NCI-H1048 (cell line): ENCODE results near the gene STX8.
"Not testable (repeated sequence)": the region's sequence is repeated elsewhere in the genome, so short reads cannot be mapped to it uniquely, and the experiment has no call there.

Experiments
- DNase-seq: peaks from one replicate; lab custom pipeline; 2025; lab: John Stamatoyannopoulos, UW

The STX8 gene

DNA sequence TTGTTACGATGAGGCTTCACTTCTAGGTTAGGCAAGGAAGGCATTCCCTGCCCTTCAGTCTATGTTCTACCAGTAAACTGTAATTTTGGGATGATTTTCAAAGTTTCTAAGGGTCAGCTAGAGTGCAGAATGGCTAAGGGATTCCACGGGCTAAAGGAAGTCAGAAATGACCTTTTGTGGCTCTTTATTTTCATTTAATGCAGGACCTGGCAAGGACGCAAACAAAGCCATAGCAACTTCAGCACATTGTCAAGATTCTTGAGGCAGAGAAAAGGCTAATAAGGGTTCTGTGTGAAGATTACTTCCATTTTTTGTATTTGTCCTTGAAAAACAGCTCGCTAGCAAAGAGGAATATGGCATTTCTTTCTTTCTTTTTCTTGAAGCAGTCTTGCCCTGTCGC lies 76.6 kb downstream of the STX8 start:
- no peak for DNase-seq

DNA sequence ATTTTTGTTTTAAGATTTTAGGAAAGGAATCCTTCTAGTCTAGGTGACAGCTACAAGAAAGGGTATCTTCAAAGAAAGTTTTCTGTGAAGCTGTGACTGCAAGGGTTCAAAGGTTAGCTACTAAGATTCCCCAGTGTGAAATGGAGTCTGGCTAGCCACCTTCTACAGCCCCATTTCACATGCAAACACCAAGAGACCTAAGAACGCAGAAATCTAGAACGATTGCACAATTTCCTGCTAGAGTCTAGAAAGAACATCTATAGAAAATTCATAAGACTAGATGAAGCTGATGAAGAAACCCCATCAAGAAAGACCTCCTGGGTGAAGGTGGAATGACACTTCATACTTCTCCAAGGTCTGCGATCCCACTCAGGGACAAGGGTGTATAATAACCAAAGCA lies 77.1 kb downstream of the STX8 start:
- no peak for DNase-seq

DNA sequence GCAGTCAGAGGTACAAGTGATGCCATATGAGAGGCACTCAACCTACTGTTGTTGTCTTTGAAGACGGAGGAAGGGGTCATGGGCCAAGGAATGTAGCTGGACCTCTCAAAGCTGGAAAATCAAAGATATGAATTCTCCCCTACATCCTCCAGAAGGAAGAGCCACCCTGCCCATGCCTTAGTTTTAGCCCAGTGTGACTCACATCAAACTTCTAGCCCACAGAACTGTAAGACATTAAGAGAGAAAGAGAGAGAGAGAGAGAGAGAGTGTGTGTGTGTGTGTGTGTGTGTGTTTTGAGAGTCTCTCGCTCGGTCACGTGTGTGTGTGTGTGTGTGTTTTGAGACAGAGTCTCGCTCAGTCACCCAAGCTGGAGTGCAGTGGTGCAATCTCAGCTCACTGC lies 87.1 kb downstream of the STX8 start:
- DNase-seq: no peak

DNA sequence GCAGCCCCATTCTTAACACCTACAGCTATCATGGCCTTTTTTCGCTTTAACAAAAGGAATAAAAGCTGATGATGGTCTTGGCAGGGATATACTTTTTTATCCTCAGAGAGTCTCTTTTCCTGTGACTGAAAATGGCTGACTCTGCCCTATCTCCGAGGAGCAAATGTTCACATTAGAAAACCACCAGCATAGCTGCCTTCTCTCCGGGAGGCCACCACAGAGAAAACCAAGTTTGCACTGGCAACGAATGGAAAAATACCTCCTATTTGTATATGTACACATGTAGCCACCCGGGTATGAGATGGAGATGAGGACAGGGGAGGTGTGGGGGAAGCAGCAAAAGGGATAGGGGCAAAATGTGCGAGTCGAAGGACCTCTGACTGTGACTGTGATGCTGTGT lies 88.2 kb downstream of the STX8 start:
- no peak for DNase-seq

DNA sequence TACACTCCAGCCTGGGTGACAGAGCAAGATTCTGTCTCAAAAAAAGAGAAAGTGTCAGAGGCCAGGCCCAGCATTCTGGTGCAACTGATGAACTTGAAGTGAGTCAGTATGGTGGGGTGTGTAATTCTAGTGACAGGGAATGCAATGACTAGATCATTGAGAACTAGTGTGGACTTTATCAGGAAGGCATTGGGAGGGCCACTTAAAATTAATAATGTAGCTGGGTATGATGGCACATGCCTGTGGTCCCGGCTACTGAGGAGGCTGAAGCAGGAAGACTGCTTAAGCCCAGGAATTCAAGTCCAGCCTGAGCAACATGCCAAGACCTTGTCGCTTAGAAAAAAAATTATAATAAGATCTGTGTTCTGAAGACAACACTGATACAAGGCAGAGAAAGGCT lies 90.8 kb downstream of the STX8 start:
- no peak for DNase-seq

DNA sequence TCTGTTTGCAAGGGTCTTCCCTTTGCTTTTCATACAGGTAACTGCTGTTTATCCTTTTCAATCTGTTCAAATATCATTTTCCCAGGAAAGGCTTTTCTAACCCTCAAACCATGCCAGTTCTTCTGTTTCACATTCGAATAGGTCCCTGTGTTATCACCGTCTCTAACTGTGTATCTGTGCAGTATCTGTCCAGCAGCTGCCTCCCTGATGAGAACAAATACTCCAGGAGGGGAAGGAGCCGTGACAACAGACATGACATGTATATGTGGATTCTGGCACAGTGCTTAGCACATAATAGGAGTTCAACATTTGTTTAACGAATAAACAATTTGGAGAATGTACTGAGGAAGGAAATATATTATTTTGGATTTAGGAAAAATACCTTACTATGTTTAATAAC lies 95.7 kb downstream of the STX8 start:
- no peak for DNase-seq

DNA sequence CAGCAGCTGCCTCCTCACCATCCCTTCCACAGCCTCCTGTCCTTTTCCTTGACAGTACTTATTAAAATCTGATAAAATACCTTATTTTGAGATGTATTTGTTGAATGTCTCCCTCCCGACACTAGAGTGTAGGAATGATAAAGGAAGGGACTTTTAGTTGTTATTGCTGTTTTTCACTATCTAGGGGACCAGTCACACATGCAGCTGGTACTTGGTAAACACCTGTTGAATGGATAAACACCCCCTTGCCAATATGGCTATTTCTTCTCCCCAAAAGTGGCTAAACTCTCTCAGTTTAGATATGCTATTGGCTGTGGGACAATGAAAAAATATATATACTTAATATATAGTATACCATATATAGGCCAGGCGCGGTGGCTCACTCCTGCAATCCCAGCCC lies 96.7 kb downstream of the STX8 start:
- DNase-seq: no peak

DNA sequence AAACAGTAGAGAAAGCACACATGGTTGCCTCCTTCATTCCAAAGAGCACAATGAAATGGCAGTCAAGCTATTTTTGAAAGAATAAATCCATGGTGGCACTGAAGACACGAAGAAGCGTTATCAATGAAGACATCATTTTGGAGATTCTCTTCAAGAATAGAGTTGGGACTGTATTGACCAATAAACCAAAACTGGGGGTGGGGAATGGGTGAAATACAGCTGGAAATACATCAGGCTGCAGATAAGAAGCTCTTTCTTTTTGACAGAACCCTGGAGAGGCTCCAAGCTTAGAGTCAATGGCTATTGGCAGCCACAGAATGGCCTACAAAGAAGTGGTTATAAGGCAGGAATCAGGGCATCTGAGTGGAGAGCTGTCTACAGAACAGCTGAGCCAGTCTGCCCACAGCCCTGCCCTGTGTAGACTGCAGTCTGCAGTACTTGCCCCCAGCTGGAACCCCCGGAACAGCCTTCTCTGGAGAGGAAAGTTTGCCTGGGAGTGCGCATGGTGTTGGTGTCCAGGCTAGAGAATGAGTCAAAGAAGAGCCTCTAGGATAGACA lies 100.4 kb downstream of the STX8 start:
- DNase-seq: no peak

DNA sequence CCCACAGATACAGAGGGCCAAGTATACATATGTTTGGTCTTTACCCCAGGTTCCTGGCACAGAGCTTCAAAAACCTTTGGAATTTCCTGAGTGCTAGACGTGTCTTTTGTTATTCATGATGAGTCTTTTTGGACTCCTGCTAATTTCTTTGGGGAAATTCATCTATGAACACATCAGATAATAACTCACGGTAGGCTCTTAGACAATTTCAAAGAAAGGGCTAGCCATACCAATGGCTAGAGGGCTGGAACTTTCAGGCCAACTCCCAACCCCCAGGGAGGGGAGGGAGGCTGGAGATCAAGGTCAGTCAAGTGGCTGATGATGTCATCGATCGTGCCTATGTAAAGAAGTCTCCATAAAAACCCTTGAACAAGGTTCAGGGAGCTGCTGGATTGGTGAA lies 101.9 kb downstream of the STX8 start:
- DNase-seq: no peak

DNA sequence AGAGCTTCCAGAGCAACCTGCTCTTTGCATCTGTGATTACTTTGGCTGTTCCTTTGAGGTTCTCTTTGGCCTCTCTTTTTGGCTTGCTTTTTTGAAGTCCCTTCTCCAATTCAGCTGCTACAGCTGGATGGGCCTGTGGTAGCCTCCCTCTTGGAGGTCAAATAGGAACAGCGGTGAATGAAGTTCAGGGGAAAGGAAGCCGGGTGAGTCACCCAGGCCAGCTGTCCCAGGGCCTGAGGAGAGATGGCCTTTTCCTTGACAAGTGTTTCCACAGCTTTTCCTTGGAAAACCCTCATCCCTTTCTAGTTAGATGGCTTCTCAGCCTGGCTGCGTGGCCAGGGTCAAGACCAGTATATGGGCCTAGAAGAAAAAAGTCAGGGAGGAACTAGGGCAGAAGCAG lies 103.1 kb downstream of the STX8 start:
- no peak for DNase-seq

DNA sequence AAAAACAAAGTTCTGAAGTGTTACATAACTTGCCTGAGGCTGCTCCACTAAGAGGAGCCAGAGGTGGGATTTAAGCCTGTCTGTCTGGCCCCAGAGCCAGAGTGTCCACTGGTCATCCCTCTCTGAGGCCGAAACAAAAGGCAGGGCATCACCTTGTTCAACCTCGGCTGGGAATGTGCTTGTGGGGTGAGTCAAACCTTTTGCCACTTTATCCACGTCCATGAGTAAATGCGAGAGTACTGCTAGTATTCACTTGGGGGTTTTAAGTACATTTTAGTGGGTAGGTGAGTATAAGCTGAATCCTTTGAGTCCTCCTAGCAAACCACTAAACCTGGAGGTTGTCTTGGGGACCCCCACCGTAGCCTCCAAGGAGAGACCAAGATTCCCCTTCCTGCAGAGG lies 103.5 kb downstream of the STX8 start:
- no peak for DNase-seq

DNA sequence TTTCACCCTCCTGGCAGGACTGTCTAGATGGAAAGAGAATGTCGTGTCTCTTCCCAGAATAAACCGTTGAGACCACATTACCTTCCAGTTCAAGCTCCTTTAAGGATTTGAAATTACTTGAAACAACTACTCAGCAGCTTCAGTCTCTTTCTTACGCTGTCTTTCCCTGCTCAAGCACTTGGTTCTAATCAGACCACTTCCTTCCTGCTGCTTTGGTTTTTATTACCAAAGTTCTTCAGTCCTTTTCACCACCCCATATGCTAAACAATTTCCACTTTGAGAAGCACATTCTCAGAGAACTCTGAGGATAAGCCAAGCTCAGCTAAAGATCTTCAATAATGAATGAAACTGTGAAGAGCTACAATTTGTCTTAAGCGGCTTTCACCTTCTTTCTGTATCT lies 105.4 kb downstream of the STX8 start:
- no peak for DNase-seq

DNA sequence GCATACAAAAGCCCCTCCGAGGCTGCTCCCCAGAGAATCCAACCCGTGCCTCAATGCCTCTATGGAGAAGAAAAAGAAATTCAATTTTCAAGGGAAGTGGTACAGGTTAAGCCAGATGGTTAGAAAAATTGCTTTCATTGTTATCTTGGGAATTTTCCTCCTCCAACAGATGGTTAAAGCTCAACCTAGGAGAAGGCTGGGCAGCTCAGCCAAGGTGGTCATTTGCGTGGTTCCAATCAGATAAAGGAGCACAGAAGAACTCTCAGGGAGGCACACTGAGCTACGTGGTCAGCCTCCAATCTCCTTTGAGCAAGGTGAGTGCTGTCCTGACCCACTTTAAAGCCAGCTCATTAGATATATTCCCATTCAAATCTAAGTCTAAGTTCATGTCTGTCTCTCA lies 106.7 kb downstream of the STX8 start:
- DNase-seq: no peak

DNA sequence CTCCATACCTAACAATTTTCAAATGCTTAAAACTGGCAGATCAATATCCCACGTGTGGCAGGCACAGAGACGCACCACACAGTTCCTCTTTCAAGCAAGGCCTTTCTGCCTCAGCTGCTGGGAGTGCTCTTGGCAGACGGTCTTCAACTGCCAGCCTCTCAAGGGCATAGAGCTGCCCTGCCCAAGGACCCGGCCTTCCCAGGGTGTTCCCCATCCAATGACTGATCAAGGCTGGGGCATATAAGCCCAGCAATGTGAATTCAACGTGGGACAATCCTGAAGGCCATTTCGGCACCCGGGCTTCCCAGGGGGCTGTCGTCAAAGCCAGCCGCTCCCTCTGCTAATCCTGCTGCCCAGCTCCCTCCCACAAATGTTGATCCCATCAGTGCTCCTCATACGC lies 107.1 kb downstream of the STX8 start:
- DNase-seq: no peak

DNA sequence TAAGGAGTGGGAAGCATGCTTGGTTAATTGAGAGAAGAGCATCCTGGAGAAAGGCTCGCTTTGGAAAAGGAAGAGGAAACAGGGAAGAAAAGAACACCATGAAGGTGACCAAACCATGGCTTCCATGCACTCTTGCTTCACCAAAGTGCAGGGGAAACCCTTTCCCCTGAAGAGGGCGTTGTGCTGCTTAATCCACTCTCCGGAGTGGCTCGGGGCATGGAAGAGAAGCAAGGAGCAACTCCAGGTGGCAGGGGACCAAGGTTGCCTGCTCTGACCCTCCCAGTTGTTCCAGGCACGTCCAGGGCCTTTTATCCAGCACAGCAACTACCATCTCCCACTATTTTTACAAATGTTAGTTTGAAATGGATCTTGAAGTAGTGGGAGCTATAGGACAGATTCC lies 108.1 kb downstream of the STX8 start:
- no peak for DNase-seq

DNA sequence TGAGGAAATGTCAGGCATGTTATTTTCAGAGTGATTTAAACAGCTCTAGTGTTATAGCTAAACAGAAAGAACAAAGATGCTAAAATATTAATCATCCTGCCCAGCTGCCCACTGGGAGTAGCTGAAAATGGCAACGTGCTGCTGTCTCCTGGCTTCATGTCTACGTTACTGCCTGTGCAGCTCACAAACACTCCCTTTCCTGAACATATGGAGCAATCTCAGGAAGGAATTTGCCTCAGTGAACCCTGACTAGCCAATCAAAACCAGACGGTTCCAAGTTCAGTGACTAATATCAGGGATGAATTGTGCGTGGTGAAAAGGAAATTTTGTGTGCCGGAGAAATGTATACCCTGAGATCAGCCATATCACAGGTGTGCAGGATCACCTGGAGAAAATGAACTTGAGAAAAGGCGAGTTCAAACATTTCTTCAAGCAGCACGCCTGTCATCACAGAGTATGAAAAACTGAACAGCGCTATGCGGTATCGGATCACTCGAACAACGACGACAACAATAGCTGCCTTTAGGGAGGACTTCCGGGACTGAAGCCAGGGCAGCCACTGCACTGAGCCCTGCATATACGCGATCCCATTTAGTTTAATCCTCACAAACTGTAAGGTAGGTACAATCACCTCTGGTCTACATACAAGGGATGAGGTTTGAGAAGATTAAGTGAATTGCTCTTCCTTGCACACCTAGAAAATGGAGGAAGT lies 110.3 kb downstream of the STX8 start:
- no peak for DNase-seq

DNA sequence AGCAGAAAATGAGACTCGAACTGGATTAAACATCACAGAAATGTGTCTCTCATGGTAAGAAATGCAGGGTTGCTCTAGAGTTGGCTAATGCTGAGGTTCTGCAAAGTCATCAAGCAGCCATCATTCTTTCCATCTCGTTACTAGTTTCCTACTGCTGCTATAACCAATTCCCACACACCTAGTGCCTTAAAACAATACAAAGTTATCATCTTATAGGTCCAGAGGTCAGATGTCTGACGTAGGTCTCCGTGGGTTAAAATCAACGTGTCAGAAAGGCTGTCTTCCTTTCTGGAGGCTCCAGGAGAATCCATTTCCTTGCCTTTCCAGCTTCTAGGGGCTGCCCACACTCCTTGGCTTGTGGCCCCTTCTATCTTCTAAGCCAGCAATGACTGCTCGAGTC lies 118.6 kb downstream of the STX8 start:
- DNase-seq: no peak

DNA sequence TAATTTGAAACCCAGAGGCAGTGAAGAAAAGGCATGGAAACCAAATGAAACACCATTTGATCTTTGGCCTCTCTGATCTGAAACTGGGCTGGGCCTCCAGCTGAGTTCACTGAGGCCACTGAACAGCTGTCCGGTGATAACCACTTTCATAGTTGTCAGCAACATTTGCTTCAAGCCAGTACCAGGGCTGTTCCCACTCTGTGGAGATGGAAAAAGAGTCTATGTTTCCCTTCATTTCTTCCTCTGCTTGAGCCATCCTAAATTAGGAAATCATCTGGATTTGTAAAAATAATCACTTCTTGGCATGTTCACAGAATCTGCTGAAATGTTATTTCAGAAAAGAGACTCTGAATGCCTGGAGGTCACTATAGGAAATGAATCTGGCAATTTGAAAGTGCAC lies 119.3 kb downstream of the STX8 start:
- no peak for DNase-seq

DNA sequence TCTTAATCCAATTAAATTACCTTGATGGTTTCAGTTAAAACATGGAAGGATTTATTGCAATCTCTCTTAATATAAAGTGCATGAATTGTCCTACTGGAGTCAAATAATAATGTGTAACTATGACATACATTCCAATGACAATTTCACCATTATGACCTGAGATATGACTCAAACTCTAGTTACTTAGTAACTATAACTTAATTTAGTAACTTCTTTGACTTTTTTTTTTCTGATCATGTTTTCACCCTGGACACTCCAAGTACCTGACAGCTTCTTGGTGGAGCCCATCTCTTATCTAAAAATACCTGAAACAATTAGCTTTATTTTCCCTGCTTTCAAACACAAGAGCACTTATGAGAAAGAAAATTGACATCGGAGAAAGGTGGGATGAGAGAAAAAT lies 123.7 kb downstream of the STX8 start:
- DNase-seq: no peak

DNA sequence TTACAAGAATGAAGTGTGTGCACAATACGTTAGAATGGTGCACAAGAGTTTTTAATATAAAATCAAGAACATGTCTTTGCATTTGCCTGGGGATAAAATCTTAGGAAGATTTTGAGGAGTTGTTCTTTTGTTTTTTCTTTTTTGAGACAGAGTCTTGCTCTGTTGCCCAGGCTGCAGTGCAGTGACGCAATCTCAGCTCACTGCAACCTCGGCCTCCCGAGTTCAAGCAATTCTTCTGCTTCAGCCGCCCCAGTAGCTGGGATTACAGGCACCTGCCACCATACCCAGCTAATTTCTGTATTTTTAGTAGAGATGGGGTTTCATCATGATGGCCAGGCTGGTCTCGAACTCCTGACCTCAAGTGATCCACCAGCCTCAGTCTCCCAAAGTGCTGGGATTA lies 128.3 kb downstream of the STX8 start:
- not testable (repeated sequence) for DNase-seq

DNA sequence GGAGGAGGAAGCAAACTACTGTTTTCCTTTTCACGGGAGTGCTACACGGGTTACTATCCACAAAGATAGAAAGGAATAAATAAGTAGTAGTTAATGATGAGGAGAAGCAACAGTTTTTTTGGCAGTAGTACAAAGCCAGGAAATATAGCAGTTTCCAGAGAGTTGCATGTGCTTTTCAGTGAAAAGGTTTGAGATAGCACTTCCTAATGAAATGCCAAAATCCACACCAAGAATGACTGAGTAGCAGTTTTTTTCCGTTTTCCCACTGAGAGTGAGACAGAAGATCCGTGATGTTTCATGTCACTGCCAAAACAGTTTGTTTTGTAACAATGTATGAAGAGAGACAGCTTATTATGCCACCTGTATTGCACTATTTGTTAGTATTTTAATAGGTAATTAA lies 129.1 kb downstream of the STX8 start:
- DNase-seq: no peak

DNA sequence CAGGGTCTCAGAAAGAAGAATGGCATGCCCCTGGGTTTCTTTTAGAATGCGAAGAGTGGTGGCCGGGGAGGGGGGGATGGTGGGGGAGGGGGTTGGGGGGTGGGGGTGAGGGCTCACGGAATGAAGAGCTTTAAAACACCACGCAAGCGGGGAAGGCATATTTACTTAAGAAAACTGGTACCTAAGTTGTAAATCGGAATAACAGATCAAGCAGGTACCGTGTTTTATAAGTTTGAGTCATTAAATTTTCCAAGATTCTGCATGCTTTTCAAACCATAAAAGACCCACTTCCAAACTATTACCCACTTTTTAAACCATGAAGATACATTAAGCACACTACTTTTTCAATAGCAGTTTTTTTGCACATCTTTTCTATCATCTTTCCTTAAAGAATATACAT lies 130.2 kb downstream of the STX8 start:
- no peak for DNase-seq

DNA sequence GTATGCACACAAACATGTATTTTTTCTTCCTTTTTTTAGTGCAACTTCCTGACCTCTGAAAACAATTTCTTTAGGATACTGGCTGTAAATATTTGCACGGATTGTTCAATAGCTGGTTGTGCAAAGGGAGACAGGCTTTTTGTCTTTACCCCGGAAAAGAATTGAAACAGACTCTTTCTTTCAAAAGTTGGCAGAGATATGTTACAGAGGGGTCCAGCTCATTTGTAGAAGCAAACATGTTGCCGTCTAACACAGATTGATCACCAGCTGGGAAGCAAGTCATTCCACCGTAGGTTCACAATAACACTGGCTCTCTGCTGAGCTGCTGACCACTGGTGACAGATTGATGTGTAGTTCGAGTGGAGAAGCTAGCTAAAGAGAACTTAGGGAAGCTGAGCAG lies 130.9 kb downstream of the STX8 start:
- no peak for DNase-seq

DNA sequence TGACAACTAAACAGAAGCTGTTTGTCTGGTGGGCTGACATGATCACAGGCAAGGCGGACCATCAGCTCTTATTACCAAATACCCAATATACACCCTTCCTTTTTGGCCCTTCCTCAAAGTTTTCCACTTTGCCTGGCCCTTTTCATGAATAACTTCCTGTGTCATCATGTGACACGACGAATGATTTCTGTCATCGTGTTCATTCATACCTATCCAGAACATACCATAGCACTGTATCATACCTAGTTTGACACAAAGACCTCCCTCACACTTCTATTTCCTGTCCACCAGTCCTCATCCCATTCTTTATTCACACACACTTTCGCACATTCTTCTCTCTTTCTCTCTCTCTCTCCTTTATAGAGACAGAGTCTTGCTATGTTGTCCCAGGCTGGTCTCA lies 131.8 kb downstream of the STX8 start:
- no peak for DNase-seq
